Fibroblast of pulmonary artery (primary cell): Measurements from ENCODE around the gene CCDC73.
"Not testable (repeated sequence)": the region's sequence is repeated elsewhere in the genome, so short reads cannot be mapped to it uniquely, and the experiment has no call there.

ENCODE experiments used
- DNase-seq: peaks from one replicate; pipeline ENCODE4 v3.0.0-alpha.2; 2010; ENCODE audit warnings: low read depth
- H3K4me3 ChIP-seq: replicated peaks from 2 replicates; pipeline ENCODE4 v1.5.1; 2011; ENCODE audit warnings: low read depth, mild to moderate bottlenecking, control low read depth, low read length, moderate library complexity
- CTCF ChIP-seq: IDR thresholded peaks from 2 replicates; pipeline ENCODE4 v1.5.1; 2011; ENCODE audit warnings: mild to moderate bottlenecking, control low read depth, low read length, inconsistent platforms; ENCODE audit errors: missing control alignments

Gene CCDC73

DNA sequence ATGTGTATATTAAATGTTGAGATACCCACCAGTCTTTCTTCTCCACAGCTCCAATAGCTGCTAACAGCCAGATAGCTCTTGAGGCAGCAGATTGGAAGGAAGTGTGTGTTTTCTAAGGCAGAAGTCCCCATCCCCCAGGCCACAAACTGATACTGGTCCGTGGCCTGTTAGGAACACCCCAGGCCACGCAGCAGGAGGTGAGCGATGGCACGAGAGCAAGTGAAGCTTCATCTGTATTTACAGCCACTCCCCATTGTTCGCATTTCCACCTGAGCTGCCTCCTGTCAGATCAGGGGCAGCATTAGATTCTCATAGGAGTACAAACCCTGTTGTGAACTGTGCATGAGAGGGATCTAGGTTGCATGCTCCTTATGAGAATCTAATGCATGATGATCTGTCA is 12.7 kb downstream of the CCDC73 start:
- no peak overlapping the region for H3K4me3 ChIP-seq
- no peak for TF ChIP-seq CTCF
- no peak for DNase-seq

DNA sequence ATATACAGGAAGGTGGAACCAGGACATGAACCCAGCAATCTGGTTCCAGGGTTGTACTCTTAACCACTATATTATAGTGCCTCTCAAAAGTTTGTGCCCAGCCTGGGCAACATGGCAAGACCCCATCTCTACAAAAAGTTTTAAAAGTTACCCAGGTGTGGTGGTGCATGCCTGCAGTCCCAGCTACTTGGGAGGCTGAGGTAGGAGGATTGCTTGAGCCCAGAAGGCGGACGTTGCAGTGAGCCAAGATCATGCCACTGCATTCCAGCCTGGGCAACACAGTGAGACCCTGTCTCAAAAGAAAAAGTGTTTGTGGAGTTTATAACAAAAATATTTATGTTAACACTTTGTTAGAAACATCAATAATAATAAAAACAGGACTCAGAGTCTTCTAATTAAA is 13.6 kb downstream of the CCDC73 start:
- not testable (repeated sequence) for DNase-seq, H3K4me3 ChIP-seq

- DNase-seq, result no peak
- H3K4me3 ChIP-seq, result no peak overlapping the region
- TF ChIP-seq CTCF, result no peak
These were observed 15.3 kb downstream of the CCDC73 start for GRCh38 chr11:32779136-32779535.

DNA sequence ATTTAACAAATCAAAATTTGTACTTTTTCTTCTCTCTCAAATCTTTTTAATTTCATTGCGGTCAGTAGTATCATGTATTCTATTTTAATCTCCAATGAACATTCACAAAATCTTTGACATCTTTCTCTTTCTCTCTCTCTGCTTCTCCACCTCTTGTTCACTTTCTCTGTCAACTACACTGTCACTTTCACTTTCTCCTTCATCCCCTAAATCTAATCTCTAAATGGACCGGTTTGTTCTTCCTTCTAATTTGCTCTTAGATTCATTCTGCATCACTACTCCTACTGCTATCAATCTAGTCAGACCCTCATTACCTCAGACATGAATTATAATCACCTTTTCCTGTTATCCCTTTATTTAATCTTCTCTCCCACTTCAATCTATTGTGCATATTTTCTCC is 18.6 kb downstream of the CCDC73 start:
- no peak for DNase-seq
- no peak overlapping the region for H3K4me3 ChIP-seq

GRCh38 chr11:32774081-32774480 is 20.4 kb downstream of the CCDC73 start:
- DNase-seq, result no peak
- TF ChIP-seq CTCF, result no peak
- H3K4me3 ChIP-seq, result no peak overlapping the region

More for the DNA sequence above, 18.6 kb downstream of the CCDC73 start:
- no peak for TF ChIP-seq CTCF

- DNase-seq, result no peak
- no peak overlapping the region for H3K4me3 ChIP-seq
- no peak for TF ChIP-seq CTCF
These were observed 21.7 kb downstream of the CCDC73 start for GRCh38 chr11:32772731-32773130.

GRCh38 chr11:32761774-32762173 is 32.7 kb downstream of the CCDC73 start:
- H3K4me3 ChIP-seq, DNase-seq: not testable (repeated sequence)

DNA sequence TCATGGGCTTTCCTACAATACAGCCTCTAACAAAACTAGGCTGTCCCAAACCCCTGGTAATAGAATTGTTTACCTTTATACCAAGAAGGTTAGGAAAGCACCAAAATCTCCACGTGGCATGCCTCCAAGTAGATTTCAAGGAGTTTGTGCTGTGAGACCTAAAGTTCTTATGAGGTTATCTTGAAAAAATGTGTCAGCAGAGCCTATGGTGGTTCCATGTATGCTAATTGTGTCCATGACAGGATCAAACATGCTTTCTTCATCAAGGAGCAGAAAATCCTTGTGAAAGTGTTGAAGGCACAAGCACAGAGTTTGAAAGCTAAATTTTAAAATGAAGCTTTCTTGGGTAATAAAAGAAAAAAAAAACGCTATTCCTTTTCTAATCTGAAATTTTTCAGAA is 36.2 kb downstream of the CCDC73 start:
- no peak for DNase-seq
- no peak for TF ChIP-seq CTCF
- H3K4me3 ChIP-seq, result no peak overlapping the region

DNA sequence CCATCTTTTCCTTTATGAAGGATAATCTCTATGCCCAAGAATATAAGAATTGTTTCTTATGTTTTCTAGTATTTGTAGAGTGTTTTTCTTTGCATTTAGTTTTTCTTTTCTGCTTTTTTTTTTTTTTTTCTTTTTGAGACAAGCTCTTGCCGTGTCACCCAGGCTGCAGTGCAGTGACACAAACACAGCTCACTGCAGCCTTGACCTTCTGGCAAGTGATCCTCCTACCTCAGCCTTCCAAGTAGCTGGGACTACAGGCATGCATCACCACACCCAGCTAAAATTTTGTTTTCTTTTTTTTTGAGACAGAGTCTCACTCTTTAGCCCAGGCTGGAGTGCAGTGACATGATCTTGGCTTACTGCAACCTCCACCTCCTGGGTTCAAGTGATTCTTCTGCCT is 41.3 kb downstream of the CCDC73 start:
- DNase-seq, H3K4me3 ChIP-seq: not testable (repeated sequence)
